ENCODE measurements around the gene ERP29. TPM values are rescaled to one million over a fixed set of nuclear protein-coding genes. Genes with fewer than 3 reads are reported as not detected.
"Not testable (repeated sequence)": the region's sequence is repeated elsewhere in the genome, so short reads cannot be mapped to it uniquely, and the experiment has no call there.

The ERP29 gene
- total and polyA plus RNA-seq, 10 donors: 64.4 to 196 (median 92.7) TPM

DNA sequence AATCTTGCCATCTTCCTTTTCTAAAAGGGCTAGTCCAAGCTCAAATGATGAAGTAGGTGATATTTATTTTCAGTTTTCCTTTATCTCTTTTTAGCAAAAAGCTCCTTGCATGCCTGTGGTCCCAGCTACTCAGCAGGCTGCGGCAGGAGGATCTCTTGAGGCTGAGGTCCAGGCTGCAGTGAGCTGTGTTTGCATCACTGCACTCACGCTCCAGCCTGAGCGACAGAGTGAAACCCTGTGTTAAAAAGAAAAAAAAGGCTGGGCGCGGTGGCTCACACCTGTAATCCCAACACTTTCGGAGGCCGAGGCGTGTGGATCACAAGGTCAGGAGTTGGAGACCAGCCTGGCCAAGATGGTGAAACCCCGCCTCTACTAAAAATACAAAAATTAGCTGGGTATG, 5.3 kb upstream of the ERP29 start:
- Histone ChIP-seq H3K4me1 (peaks cover 9 to 61% (median 20%) of the 10 kb centered on the region in 6 donors), H3K27ac (no peak overlapping the region)
- no peak for DNase-seq

GRCh38 chr12:112008918-112009317, 4.3 kb upstream of the ERP29 start:
- Histone ChIP-seq H3K27ac (no peak overlapping the region), H3K4me3 (no peak overlapping the region), H3K27me3 (replicated peaks in 1 of 7) (no peaks in the 10 kb centered on the region), H3K9me3 (no peaks in the 10 kb centered on the region), H3K36me3 (peaks cover 0 to 9% (median 0%) of the 10 kb centered on the region in 6 donors), H3K4me1 (peaks cover 9 to 57% (median 20%) of the 10 kb centered on the region in 6 donors)
- TF ChIP-seq POLR2A (IDR thresholded peaks at IDR 0.05): no peak
- TF ChIP-seq, protein P1, sequence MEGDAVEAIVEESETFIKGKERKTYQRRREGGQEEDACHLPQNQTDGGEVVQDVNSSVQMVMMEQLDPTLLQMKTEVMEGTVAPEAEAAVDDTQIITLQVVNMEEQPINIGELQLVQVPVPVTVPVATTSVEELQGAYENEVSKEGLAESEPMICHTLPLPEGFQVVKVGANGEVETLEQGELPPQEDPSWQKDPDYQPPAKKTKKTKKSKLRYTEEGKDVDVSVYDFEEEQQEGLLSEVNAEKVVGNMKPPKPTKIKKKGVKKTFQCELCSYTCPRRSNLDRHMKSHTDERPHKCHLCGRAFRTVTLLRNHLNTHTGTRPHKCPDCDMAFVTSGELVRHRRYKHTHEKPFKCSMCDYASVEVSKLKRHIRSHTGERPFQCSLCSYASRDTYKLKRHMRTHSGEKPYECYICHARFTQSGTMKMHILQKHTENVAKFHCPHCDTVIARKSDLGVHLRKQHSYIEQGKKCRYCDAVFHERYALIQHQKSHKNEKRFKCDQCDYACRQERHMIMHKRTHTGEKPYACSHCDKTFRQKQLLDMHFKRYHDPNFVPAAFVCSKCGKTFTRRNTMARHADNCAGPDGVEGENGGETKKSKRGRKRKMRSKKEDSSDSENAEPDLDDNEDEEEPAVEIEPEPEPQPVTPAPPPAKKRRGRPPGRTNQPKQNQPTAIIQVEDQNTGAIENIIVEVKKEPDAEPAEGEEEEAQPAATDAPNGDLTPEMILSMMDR (IDR thresholded peaks at IDR 0.05 in 8 of 11, conservative IDR thresholded peaks at IDR 0.05 in 3 of 11): no peak
- TF ChIP-seq POLR2AphosphoS5 (IDR thresholded peaks at IDR 0.05): no peak
- 68 to 81% (median 69%) methylated on average over 3 of the region's 3 CpGs for WGBS, 5 donors
- no peak for DNase-seq
- intact Hi-C loops (cut with DNase I; ENCODE audit: low total_unique reads): no loop called here

More for the DNA sequence above, 5.3 kb upstream of the ERP29 start:
- TF ChIP-seq POLR2A (IDR thresholded peaks at IDR 0.05) (no peak), POLR2AphosphoS5 (IDR thresholded peaks at IDR 0.05) (no peak)
- TF ChIP-seq, protein P1 (IDR thresholded peaks at IDR 0.05 in 8 of 11, conservative IDR thresholded peaks at IDR 0.05 in 3 of 11): no peak
- intact Hi-C loops (cut with DNase I; ENCODE audit: low total_unique reads): no loop called here
- Histone ChIP-seq H3K27me3 (replicated peaks in 1 of 7) (no peaks in the 10 kb centered on the region), H3K9me3 (no peaks in the 10 kb centered on the region), H3K36me3 (peaks cover 0 to 9% (median 0%) of the 10 kb centered on the region in 6 donors), H3K4me3 (no peak overlapping the region)
- WGBS, 5 donors: 81 to 86% (median 85%) methylated on average over 9 of the region's 9 CpGs

GRCh38 chr12:112009596-112009995, 3.6 kb upstream of the ERP29 start:
- 77 to 90% (median 82%) methylated on average over 3 of the region's 3 CpGs for WGBS, 5 donors
- intact Hi-C loops (cut with DNase I; ENCODE audit: low total_unique reads); H3K4me3 ChIP-seq; DNase-seq; H3K9me3 ChIP-seq; H3K36me3 ChIP-seq; H3K27ac ChIP-seq; H3K27me3 ChIP-seq (replicated peaks in 1 of 7): not testable (repeated sequence)
- H3K4me1 ChIP-seq: peaks cover 11 to 64% (median 27%) of the 10 kb centered on the region in 6 donors

- peaks cover 0 to 9% (median under 1%) of the 10 kb centered on the region in 6 donors for H3K36me3 ChIP-seq
- H3K27ac ChIP-seq: peak overlapping the region in 1 of 8 donors; percentile 97
- H3K9me3 ChIP-seq: no peaks in the 10 kb centered on the region
- peak; percentile 76 for DNase-seq
- peaks cover 18 to 72% (median 37%) of the 10 kb centered on the region in 6 donors for H3K4me1 ChIP-seq
- TF ChIP-seq, protein P1 (IDR thresholded peaks at IDR 0.05 in 8 of 11, conservative IDR thresholded peaks at IDR 0.05 in 3 of 11): no peak
- TF ChIP-seq POLR2A (IDR thresholded peaks at IDR 0.05) (no peak), POLR2AphosphoS5 (IDR thresholded peaks at IDR 0.05) (no peak)
- intact Hi-C loops (cut with DNase I; ENCODE audit: low total_unique reads): no loop called here
- H3K4me3 ChIP-seq: no peak overlapping the region
- H3K27me3 ChIP-seq (replicated peaks in 1 of 7): no peaks in the 10 kb centered on the region
- WGBS, 5 donors: 90 to 99% (median 95%) methylated on average over 7 to 8 of the region's 8 CpGs
Measured at GRCh38 chr12:112010415-112011344, 2.5 kb upstream of the ERP29 start.

Data from spleen (tissue), 11 donors.